M059J (cell line): Measurements from ENCODE around the gene ACIN1. TPM values are rescaled to one million over a fixed set of nuclear protein-coding genes. Genes with fewer than 3 reads are reported as not detected.
"Not testable (repeated sequence)": the region's sequence is repeated elsewhere in the genome, so short reads cannot be mapped to it uniquely, and the experiment has no call there.

ENCODE experiments used
- DNase-seq: peaks from one replicate; pipeline ENCODE4 v3.0.0-alpha.2; 2012; ENCODE audit warnings: low read depth
- total RNA-seq: library from RNA; depleted of rRNA; stranded (reverse); fragments of >200 nt; shearing (Covaris generic); gene quantifications from 2 replicates; pipeline ENCODE4 v1.2.3, GENCODE V29; 2014

ACIN1 gene
- total RNA-seq, 1 experiment from 2014 or later = 64.0 TPM

GRCh38 chr14:23123419-23123818 lies 28.5 kb upstream of the ACIN1 start:
- DNase-seq = no peak

GRCh38 chr14:23122086-23122485 lies 27.1 kb upstream of the ACIN1 start:
- no peak for DNase-seq

- peak; percentile 83 for DNase-seq
Measured at GRCh38 chr14:23121361-23121771, 26.4 kb upstream of the ACIN1 start.

- peak; percentile 83 for DNase-seq
Measured at GRCh38 chr14:23120541-23121251, 25.8 kb upstream of the ACIN1 start.

GRCh38 chr14:23119363-23120327 lies 24.7 kb upstream of the ACIN1 start:
- DNase-seq = no peak

- DNase-seq = no peak
Measured at GRCh38 chr14:23118506-23119362, 23.8 kb upstream of the ACIN1 start, which contains the start of gene CEBPE. Gene CEBPE (minus strand): TSS chr14:23119255. CDS start chr14:23119091, 164 bp downstream.

- no peak for DNase-seq
Measured at GRCh38 chr14:23117371-23118020, 22.6 kb upstream of the ACIN1 start.

GRCh38 chr14:23115918-23116317 lies 21.0 kb upstream of the ACIN1 start:
- DNase-seq = no peak

GRCh38 chr14:23115039-23115731 lies 20.2 kb upstream of the ACIN1 start:
- peak; percentile 98 for DNase-seq

GRCh38 chr14:23114669-23115038 lies 19.7 kb upstream of the ACIN1 start:
- DNase-seq = no peak

GRCh38 chr14:23114120-23114458 lies 19.2 kb upstream of the ACIN1 start:
- DNase-seq = no peak

- DNase-seq = peak; percentile 34
Measured at GRCh38 chr14:23113431-23114119, 18.6 kb upstream of the ACIN1 start.

GRCh38 chr14:23112359-23113178 lies 17.6 kb upstream of the ACIN1 start:
- no peak for DNase-seq

- DNase-seq = no peak
Measured at GRCh38 chr14:23110579-23111365, 15.8 kb upstream of the ACIN1 start.

GRCh38 chr14:23109769-23110168 lies 14.8 kb upstream of the ACIN1 start:
- no peak for DNase-seq

- not testable (repeated sequence) for DNase-seq
Measured at GRCh38 chr14:23108169-23108568, 13.2 kb upstream of the ACIN1 start.

GRCh38 chr14:23107620-23108019 lies 12.7 kb upstream of the ACIN1 start:
- not testable (repeated sequence) for DNase-seq

GRCh38 chr14:23106747-23107045 lies 11.8 kb upstream of the ACIN1 start:
- no peak for DNase-seq
